Fibroblast of lung (primary cell): ENCODE measurements around the gene CFAP119. TPM values are rescaled to one million over a fixed set of nuclear protein-coding genes. Genes with fewer than 3 reads are reported as not detected.

Source experiments
- DNase-seq, 2 donors: peaks; one replicate each; pipeline versions ENCODE4 v3.0.0 to v3.0.0-alpha.2; 2010; ENCODE audit warnings: low read depth in 2 of 2
- H2AFZ ChIP-seq: 2 replicates; pipeline ENCODE4 v1.5.1; 2012; ENCODE audit warnings: low read length, control low read depth, inconsistent platforms
- H3K27ac ChIP-seq: 2 replicates; pipeline ENCODE4 v1.5.1; 2011; ENCODE audit warnings: low read length, control low read depth; ENCODE audit not compliant: insufficient read depth
- H3K27me3 ChIP-seq: 2 replicates; pipeline ENCODE4 v1.5.1; 2011; ENCODE audit warnings: mild to moderate bottlenecking, low read length; ENCODE audit not compliant: control insufficient read depth, insufficient read depth
- H3K36me3 ChIP-seq: 2 replicates; pipeline ENCODE4 v1.5.1; 2011; ENCODE audit warnings: low read length; ENCODE audit not compliant: control insufficient read depth, insufficient read depth
- H3K4me1 ChIP-seq: 2 replicates; pipeline ENCODE4 v1.5.1; 2011; ENCODE audit warnings: low read length; ENCODE audit not compliant: control insufficient read depth, insufficient read depth; ENCODE audit errors: extremely low read depth
- H3K4me2 ChIP-seq: 2 replicates; pipeline ENCODE4 v1.5.1; 2011; ENCODE audit warnings: low read length, control low read depth; ENCODE audit not compliant: insufficient read depth; ENCODE audit errors: extremely low read depth
- H3K4me3 ChIP-seq, 4 experiments: fragments of 200-600 bp in 1 of 4; sonication (generic) in 1 of 4; replicated peaks in 1 of 4; 2 replicates each; pipeline ENCODE4 v1.5.1; 2011 to 2016; ENCODE audit warnings: low read length in 4 of 4, low read depth in 3 of 4, mild to moderate bottlenecking in 3 of 4, control low read depth in 2 of 4, inconsistent platforms in 1 of 4, mixed read lengths in 1 of 4; ENCODE audit not compliant: insufficient read depth in 1 of 4; ENCODE audit errors: control extremely low read depth in 1 of 4
- H3K79me2 ChIP-seq: 2 replicates; pipeline ENCODE4 v1.5.1; 2012; ENCODE audit warnings: mild to moderate bottlenecking, low read length, inconsistent platforms; ENCODE audit not compliant: control insufficient read depth, insufficient read depth
- H3K9ac ChIP-seq: 2 replicates; pipeline ENCODE4 v1.5.1; 2011; ENCODE audit warnings: mild to moderate bottlenecking, low read length, control low read depth; ENCODE audit not compliant: insufficient read depth
- H3K9me3 ChIP-seq: 2 replicates; pipeline ENCODE4 v1.5.1; 2012; ENCODE audit warnings: low read depth, low read length; ENCODE audit not compliant: control insufficient read depth, insufficient read depth
- H4K20me1 ChIP-seq: 2 replicates; pipeline ENCODE4 v1.5.1; 2011; ENCODE audit warnings: low read length; ENCODE audit not compliant: control insufficient read depth, insufficient read depth; ENCODE audit errors: extremely low read depth
- EZH2 ChIP-seq: IDR thresholded peaks from 2 replicates; pipeline ENCODE4 v1.5.1; 2012; ENCODE audit warnings: low read length, control low read depth, mild to moderate bottlenecking; ENCODE audit errors: missing control alignments
- polyA plus RNA-seq, 2 donors: library from polyadenylated mRNA; depleted of rRNA in 1 of 2; stranded (reverse) in 1 of 2; unstranded in 1 of 2; fragments of >200 nt; gene quantifications; 2 replicates each; pipeline ENCODE4 v1.2.1, GENCODE V29; 2011 to 2012; ENCODE audit warnings: missing spikeins in 1 of 2
- total RNA-seq: library from RNA; depleted of rRNA; stranded (reverse); fragments of >200 nt; gene quantifications from 2 replicates; pipeline ENCODE4 v1.2.1, GENCODE V29; 2014
- TF ChIP-seq, protein P1 (sequence below), 2 donors: IDR thresholded peaks in 1 of 2; conservative IDR thresholded peaks in 1 of 2; 1 replicate in 1 of 2; 2 replicates in 1 of 2; pipeline ENCODE4 v1.5.1; 2011 to 2012; ENCODE audit warnings: low read length in 2 of 2, control low read depth in 1 of 2, inconsistent platforms in 1 of 2, low read depth in 1 of 2, mild to moderate bottlenecking in 1 of 2

Gene CFAP119
- total and polyA plus RNA-seq, 2 donors (not counting 1 experiment from before 2014, with no cell fraction given), result 1.3 to 1.5 TPM

DNA sequence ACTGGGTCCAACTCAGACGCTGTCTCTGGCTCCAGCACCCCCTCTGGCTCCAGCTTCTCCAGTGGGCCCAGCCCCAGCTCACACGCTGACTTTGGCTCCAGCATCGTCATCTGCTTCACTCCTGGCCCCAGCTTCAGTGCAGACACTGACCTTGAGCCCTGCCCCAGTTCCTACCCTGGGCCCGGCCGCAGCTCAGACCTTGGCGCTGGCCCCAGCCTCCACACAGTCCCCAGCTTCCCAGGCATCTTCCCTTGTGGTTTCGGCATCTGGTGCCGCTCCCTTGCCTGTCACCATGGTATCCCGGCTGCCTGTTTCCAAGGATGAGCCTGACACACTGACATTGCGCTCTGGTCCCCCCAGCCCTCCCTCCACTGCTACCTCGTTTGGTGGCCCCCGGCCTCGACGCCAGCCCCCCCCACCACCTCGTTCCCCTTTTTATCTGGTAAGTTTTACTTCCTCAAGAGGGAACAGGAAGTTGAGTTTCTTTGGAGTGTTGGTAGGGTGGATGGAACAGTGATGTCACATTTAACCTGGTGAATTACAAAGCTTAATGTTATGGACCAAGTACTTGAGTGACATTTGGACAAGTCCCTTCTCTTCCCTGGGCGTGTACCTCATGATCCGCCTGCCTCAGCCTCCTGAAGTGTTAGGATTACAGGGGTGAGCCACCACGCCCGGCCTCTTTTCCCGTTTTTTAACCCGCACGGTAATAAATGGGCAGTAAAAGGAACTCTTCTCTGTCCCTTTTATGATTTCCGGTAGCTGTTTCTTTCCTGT lies 37.0 kb downstream of the CFAP119 start:
- Histone ChIP-seq H4K20me1 (no peaks in the 10 kb centered on the region), H3K79me2 (peaks cover 10% of the 10 kb centered on the region)

GRCh38 chr16:30723725-30724355 lies 38.0 kb downstream of the CFAP119 start:
- H3K27me3 ChIP-seq, result no peaks in the 10 kb centered on the region
- H3K4me3 ChIP-seq, result no peak overlapping the region
- H3K79me2 ChIP-seq, result peaks cover 12% of the 10 kb centered on the region
- H3K4me2 ChIP-seq, result no peak overlapping the region
- peaks cover 50% of the 10 kb centered on the region for H3K36me3 ChIP-seq
- DNase-seq, result no peak
- H2AFZ ChIP-seq, result no peak overlapping the region
- TF ChIP-seq, protein P1, sequence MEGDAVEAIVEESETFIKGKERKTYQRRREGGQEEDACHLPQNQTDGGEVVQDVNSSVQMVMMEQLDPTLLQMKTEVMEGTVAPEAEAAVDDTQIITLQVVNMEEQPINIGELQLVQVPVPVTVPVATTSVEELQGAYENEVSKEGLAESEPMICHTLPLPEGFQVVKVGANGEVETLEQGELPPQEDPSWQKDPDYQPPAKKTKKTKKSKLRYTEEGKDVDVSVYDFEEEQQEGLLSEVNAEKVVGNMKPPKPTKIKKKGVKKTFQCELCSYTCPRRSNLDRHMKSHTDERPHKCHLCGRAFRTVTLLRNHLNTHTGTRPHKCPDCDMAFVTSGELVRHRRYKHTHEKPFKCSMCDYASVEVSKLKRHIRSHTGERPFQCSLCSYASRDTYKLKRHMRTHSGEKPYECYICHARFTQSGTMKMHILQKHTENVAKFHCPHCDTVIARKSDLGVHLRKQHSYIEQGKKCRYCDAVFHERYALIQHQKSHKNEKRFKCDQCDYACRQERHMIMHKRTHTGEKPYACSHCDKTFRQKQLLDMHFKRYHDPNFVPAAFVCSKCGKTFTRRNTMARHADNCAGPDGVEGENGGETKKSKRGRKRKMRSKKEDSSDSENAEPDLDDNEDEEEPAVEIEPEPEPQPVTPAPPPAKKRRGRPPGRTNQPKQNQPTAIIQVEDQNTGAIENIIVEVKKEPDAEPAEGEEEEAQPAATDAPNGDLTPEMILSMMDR (conservative IDR thresholded peaks at IDR 0.05 in 1 of 2, IDR thresholded peaks at IDR 0.05 in 1 of 2; ENCODE audit: low read depth in 1 of 2, low read length in 2 of 2), result no peak
- TF ChIP-seq EZH2, result no peak
- H3K9me3 ChIP-seq, result no peaks in the 10 kb centered on the region
- no peak overlapping the region for H3K27ac ChIP-seq
- no peaks in the 10 kb centered on the region for H4K20me1 ChIP-seq
- peaks cover 4% of the 10 kb centered on the region for H3K4me1 ChIP-seq
- no peak overlapping the region for H3K9ac ChIP-seq

More for the DNA sequence above, 37.0 kb downstream of the CFAP119 start:
- Histone ChIP-seq H3K27ac (peak overlapping the region; percentile 16), H3K36me3 (peaks cover 50% of the 10 kb centered on the region), H3K9ac (no peak overlapping the region), H3K9me3 (no peaks in the 10 kb centered on the region), H3K27me3 (no peaks in the 10 kb centered on the region), H2AFZ (no peak overlapping the region), H3K4me1 (peaks cover 4% of the 10 kb centered on the region), H3K4me2 (no peak overlapping the region), H3K4me3 (no peak overlapping the region)
- TF ChIP-seq EZH2, result no peak
- TF ChIP-seq, protein P1 (conservative IDR thresholded peaks at IDR 0.05 in 1 of 2, IDR thresholded peaks at IDR 0.05 in 1 of 2; ENCODE audit: low read depth in 1 of 2, low read length in 2 of 2), result no peak
- DNase-seq, result no peak

DNA sequence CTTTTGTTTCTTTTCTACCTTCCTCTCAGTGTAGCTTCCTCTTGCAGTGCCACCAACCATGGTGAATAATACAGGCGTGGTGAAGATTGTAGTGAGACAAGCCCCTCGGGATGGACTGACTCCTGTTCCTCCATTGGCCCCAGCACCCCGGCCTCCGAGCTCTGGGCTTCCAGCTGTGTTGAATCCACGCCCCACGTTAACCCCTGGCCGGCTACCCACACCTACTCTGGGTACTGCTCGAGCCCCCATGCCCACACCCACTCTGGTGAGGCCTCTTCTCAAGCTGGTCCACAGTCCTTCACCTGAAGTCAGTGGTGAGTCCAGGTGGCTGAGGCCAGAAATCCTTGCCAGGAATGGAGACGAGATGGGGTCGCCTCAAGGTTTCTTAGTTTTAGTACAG lies 38.9 kb downstream of the CFAP119 start:
- Histone ChIP-seq H3K9me3 (no peaks in the 10 kb centered on the region), H3K27me3 (no peaks in the 10 kb centered on the region), H3K4me3 (no peak overlapping the region), H3K36me3 (peaks cover 47% of the 10 kb centered on the region), H4K20me1 (no peaks in the 10 kb centered on the region), H3K27ac (no peak overlapping the region), H2AFZ (no peak overlapping the region), H3K79me2 (peaks cover 12% of the 10 kb centered on the region), H3K9ac (no peak overlapping the region), H3K4me1 (peaks cover 4% of the 10 kb centered on the region), H3K4me2 (no peak overlapping the region)
- no peak for DNase-seq
- TF ChIP-seq EZH2, result no peak
- TF ChIP-seq, protein P1 (conservative IDR thresholded peaks at IDR 0.05 in 1 of 2, IDR thresholded peaks at IDR 0.05 in 1 of 2; ENCODE audit: low read depth in 1 of 2, low read length in 2 of 2), result no peak
